K562 (cell line): ENCODE results near the gene TREH. TPM values are rescaled to one million over a fixed set of nuclear protein-coding genes. Genes with fewer than 3 reads are reported as not detected.

Experiments
- CUX1 ChIP-seq: fragments of 200-800 bp; sonication (Bioruptor generic); IDR thresholded peaks from 2 replicates; pipeline ENCODE4 v1.6.1; 2016; ENCODE audit warnings: missing genetic modification characterization, missing compliant biosample characterization
- EP400 ChIP-seq: fragments of 450-650 bp; IDR thresholded peaks from 2 replicates; pipeline ENCODE4 v1.6.1; 2017; ENCODE audit warnings: antibody characterized with exemption, mild to moderate bottlenecking, moderate library complexity
- HDGF ChIP-seq: fragments of 450-650 bp; IDR thresholded peaks from 2 replicates; pipeline ENCODE4 v1.6.1; 2016
- KAT2B ChIP-seq: IDR thresholded peaks from one replicate; pipeline ENCODE4 v1.6.1; 2012; ENCODE audit warnings: low read depth, mild to moderate bottlenecking, control low read depth, inconsistent platforms, low read length, moderate library complexity
- KDM1A ChIP-seq, 2 experiments: fragments of 450-650 bp; IDR thresholded peaks; 2 replicates each; pipeline ENCODE4 v1.6.1; 2016; ENCODE audit warnings: mild to moderate bottlenecking in 2 of 2
- MED1 ChIP-seq: sonication (generic); formaldehyde crosslinking; IDR thresholded peaks from 2 replicates; pipeline ENCODE4 v1.8.1; 2023; ENCODE audit warnings: missing genetic modification reagents, borderline replicate concordance
- MITF ChIP-seq: IDR thresholded peaks from 2 replicates; pipeline ENCODE4 v1.6.1; 2014; ENCODE audit warnings: antibody characterized with exemption
- RB1 ChIP-seq: fragments of 450-650 bp; IDR thresholded peaks from 2 replicates; pipeline ENCODE4 v1.6.1; 2017; ENCODE audit warnings: low read depth, mild to moderate bottlenecking
- TRIM24 ChIP-seq, 2 experiments: fragments of 450-650 bp; IDR thresholded peaks; 2 replicates each; pipeline ENCODE4 v1.6.1; 2016
- ZEB2 ChIP-seq: fragments of 450-650 bp; IDR thresholded peaks from 2 replicates; pipeline ENCODE4 v1.6.1; 2016
- ZNF212 ChIP-seq: fragments of 450-650 bp; formaldehyde crosslinking; IDR thresholded peaks from 2 replicates; pipeline ENCODE4 v1.4.0; 2020; ENCODE audit warnings: mild to moderate bottlenecking
- ZNF699 ChIP-seq: fragments of 250-450 bp; sonication (Bioruptor Pico); IDR thresholded peaks from 2 replicates; pipeline ENCODE4 v1.8.0; 2021; ENCODE audit warnings: mild to moderate bottlenecking, moderate library complexity; ENCODE audit not compliant: insufficient replicate concordance
- ZSCAN29 ChIP-seq: fragments of 450-650 bp; IDR thresholded peaks from 2 replicates; pipeline ENCODE4 v1.6.1; 2017
- polyA plus RNA-seq, 8 experiments: library from polyadenylated mRNA; depleted of rRNA in 4 of 8; stranded (reverse) in 5 of 8; unstranded in 3 of 8; fragments of >200 nt; fragmentation: Nextera tagmentation in 2 of 8; fragmentation: Illumina TruSeq in 1 of 8; extraction: Ambion mirVana in 2 of 8; extraction: Trizol in 1 of 8; gene quantifications; 2 replicates each; pipeline versions ENCODE4 v1.2.1 to v1.2.3, GENCODE V29; 2011 to 2014; ENCODE audit warnings: inconsistent platforms in 1 of 8, missing spikeins in 1 of 8
- total RNA-seq, 7 experiments: library from RNA; depleted of rRNA in 6 of 7; stranded (reverse); fragments of >200 nt in 6 of 7; fragmentation: Illumina TruSeq in 2 of 7; extraction: Trizol in 2 of 7; gene quantifications; 2 replicates each; pipeline versions ENCODE4 v1.2.1 to v1.2.3, GENCODE V29; 2011 to 2021; ENCODE audit warnings: low replicate concordance in 1 of 7
- TF ChIP-seq, protein P1 (sequence below): IDR thresholded peaks from 3 replicates; pipeline ENCODE4 v1.6.1; 2011; ENCODE audit warnings: borderline replicate concordance, mild to moderate bottlenecking, moderate library complexity; ENCODE audit not compliant: insufficient read length; ENCODE audit errors: extremely low read depth
- TF ChIP-seq, protein P2 (sequence below): fragments of 450-650 bp; IDR thresholded peaks from 2 replicates; pipeline ENCODE4 v1.7.1; 2018; ENCODE audit warnings: mild to moderate bottlenecking, low read depth; ENCODE audit not compliant: partially characterized antibody

Gene TREH
- total and polyA plus RNA-seq, 9 of the 15 experiments (the other 6 are each of a cell fraction or from before 2014, with no cell fraction given) = 0.09 to 0.20 (median 0.11) TPM; not detected in 6

GRCh38 chr11:118634431-118635236 is 44.8 kb downstream of the TREH start (continued):
- TF ChIP-seq, protein P1, sequence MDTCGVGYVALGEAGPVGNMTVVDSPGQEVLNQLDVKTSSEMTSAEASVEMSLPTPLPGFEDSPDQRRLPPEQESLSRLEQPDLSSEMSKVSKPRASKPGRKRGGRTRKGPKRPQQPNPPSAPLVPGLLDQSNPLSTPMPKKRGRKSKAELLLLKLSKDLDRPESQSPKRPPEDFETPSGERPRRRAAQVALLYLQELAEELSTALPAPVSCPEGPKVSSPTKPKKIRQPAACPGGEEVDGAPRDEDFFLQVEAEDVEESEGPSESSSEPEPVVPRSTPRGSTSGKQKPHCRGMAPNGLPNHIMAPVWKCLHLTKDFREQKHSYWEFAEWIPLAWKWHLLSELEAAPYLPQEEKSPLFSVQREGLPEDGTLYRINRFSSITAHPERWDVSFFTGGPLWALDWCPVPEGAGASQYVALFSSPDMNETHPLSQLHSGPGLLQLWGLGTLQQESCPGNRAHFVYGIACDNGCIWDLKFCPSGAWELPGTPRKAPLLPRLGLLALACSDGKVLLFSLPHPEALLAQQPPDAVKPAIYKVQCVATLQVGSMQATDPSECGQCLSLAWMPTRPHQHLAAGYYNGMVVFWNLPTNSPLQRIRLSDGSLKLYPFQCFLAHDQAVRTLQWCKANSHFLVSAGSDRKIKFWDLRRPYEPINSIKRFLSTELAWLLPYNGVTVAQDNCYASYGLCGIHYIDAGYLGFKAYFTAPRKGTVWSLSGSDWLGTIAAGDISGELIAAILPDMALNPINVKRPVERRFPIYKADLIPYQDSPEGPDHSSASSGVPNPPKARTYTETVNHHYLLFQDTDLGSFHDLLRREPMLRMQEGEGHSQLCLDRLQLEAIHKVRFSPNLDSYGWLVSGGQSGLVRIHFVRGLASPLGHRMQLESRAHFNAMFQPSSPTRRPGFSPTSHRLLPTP = no peak
- no peak for TF ChIP-seq ZNF212 (CRISPR knock-in tag)
- TF ChIP-seq ZNF699 (CRISPR knock-in tag) = no peak
- TF ChIP-seq MED1 (CRISPR knock-in tag) = no peak
- TF ChIP-seq MITF = no peak
- 0 out of 2 replicates have a peak, but pooled peaks have one; percentile 59 for TF ChIP-seq ZEB2
- 0 out of 2 replicates have a peak, but pooled peaks have one; percentile 54 for TF ChIP-seq HDGF
- no peak for TF ChIP-seq KDM1A (IDR thresholded peaks at IDR 0.05)
- peak; percentile 89 for TF ChIP-seq RB1
- no peak for TF ChIP-seq ZSCAN29
- TF ChIP-seq CUX1 (CRISPR knock-in tag) = no peak
- TF ChIP-seq KAT2B = no peak
- TF ChIP-seq, protein P2, sequence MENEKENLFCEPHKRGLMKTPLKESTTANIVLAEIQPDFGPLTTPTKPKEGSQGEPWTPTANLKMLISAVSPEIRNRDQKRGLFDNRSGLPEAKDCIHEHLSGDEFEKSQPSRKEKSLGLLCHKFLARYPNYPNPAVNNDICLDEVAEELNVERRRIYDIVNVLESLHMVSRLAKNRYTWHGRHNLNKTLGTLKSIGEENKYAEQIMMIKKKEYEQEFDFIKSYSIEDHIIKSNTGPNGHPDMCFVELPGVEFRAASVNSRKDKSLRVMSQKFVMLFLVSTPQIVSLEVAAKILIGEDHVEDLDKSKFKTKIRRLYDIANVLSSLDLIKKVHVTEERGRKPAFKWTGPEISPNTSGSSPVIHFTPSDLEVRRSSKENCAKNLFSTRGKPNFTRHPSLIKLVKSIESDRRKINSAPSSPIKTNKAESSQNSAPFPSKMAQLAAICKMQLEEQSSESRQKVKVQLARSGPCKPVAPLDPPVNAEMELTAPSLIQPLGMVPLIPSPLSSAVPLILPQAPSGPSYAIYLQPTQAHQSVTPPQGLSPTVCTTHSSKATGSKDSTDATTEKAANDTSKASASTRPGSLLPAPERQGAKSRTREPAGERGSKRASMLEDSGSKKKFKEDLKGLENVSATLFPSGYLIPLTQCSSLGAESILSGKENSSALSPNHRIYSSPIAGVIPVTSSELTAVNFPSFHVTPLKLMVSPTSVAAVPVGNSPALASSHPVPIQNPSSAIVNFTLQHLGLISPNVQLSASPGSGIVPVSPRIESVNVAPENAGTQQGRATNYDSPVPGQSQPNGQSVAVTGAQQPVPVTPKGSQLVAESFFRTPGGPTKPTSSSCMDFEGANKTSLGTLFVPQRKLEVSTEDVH = no peak
- 0 out of 4 replicates have a peak, but pooled peaks have one; percentile 14 to 18 for TF ChIP-seq TRIM24 (IDR thresholded peaks at IDR 0.05)
- no peak for TF ChIP-seq EP400
